Thoracic aorta (tissue), 2 donors: ENCODE results near the gene MEX3A. TPM values are rescaled to one million over a fixed set of nuclear protein-coding genes. Genes with fewer than 3 reads are reported as not detected.
"Not testable (repeated sequence)": the region's sequence is repeated elsewhere in the genome, so short reads cannot be mapped to it uniquely, and the experiment has no call there.

Experiments used
- ATAC-seq: fragments of 150-250 bp; one replicate; pipeline ENCODE4 v1.8.0; 2017; ENCODE audit warnings: low read depth; ENCODE audit not compliant: insufficient number of reproducible peaks, low FRiP score
- DNase-seq: peaks from one replicate; pipeline ENCODE4 v3.0.0-alpha.2; 2020; ENCODE audit warnings: low spot score
- H3K27ac ChIP-seq, 2 donors: fragments of 200-600 bp; sonication (generic); 1 replicate in 1 of 2; 2 replicates in 1 of 2; pipeline ENCODE4 v1.5.1; 2016; ENCODE audit warnings: mild to moderate bottlenecking in 2 of 2, moderate library complexity in 2 of 2
- H3K27me3 ChIP-seq: fragments of 200-600 bp; sonication (generic); replicated peaks from 2 replicates; pipeline ENCODE4 v1.6.0; 2016; ENCODE audit warnings: mild to moderate bottlenecking; ENCODE audit not compliant: insufficient read depth
- H3K36me3 ChIP-seq: fragments of 200-600 bp; sonication (generic); one replicate; pipeline ENCODE4 v1.5.1; 2016
- H3K4me1 ChIP-seq, 2 donors: fragments of 200-600 bp; sonication (generic); 1 replicate in 1 of 2; 2 replicates in 1 of 2; pipeline versions ENCODE4 v1.5.1 to v1.6.0; 2016; ENCODE audit warnings: low read depth in 2 of 2, mild to moderate bottlenecking in 1 of 2; ENCODE audit not compliant: control insufficient read depth in 1 of 2
- H3K4me3 ChIP-seq: fragments of 200-600 bp; sonication (generic); 2 replicates; pipeline ENCODE4 v1.5.1; 2016; ENCODE audit warnings: mild to moderate bottlenecking
- H3K9me3 ChIP-seq: fragments of 200-600 bp; sonication (generic); 2 replicates; pipeline ENCODE4 v1.5.1; 2016
- total RNA-seq, 2 donors: library from RNA; depleted of rRNA; stranded (reverse); fragments of >200 nt; gene quantifications; one replicate each; pipeline versions ENCODE4 v1.1.0 to v1.2.3, GENCODE V29; 2016
- TF ChIP-seq, protein P1 (sequence below): fragments of 200-600 bp; sonication (generic); IDR thresholded peaks from one replicate; pipeline ENCODE4 v1.5.1; 2019; ENCODE audit warnings: antibody characterized with exemption

The MEX3A gene
- total RNA-seq, 2 donors from 2014 or later = 0.42 TPM; not detected in 1

DNA sequence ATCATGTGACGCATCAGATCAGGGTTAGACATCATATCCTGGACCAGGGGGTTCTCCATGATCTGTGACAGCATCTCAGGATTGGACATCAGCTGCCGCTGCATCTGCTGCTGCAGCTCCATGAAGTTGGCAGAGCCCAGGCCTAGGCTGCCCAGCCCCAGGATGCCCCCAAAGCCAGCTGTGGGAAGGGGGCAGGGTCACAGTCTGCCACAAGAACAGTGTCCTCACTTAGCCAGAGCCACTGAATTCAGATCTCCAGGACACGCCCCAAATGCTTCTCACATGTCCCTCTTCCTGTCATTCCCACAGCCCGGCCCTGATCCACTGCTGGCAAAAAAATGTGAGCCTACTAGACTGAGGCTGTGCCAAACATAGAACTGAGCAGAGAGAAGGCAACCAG lies 31.9 kb downstream of the MEX3A start:
- Histone ChIP-seq H3K9me3 (no peaks in the 10 kb centered on the region), H3K4me3 (no peak overlapping the region), H3K4me1 (peaks cover 3 to 9% of the 10 kb centered on the region in 2 donors), H3K27me3 (no peaks in the 10 kb centered on the region), H3K36me3 (peaks cover 11% of the 10 kb centered on the region), H3K27ac (no peak overlapping the region)
- DNase-seq (no peak), ATAC-seq (no peak)
- TF ChIP-seq, protein P1, sequence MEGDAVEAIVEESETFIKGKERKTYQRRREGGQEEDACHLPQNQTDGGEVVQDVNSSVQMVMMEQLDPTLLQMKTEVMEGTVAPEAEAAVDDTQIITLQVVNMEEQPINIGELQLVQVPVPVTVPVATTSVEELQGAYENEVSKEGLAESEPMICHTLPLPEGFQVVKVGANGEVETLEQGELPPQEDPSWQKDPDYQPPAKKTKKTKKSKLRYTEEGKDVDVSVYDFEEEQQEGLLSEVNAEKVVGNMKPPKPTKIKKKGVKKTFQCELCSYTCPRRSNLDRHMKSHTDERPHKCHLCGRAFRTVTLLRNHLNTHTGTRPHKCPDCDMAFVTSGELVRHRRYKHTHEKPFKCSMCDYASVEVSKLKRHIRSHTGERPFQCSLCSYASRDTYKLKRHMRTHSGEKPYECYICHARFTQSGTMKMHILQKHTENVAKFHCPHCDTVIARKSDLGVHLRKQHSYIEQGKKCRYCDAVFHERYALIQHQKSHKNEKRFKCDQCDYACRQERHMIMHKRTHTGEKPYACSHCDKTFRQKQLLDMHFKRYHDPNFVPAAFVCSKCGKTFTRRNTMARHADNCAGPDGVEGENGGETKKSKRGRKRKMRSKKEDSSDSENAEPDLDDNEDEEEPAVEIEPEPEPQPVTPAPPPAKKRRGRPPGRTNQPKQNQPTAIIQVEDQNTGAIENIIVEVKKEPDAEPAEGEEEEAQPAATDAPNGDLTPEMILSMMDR = no peak

DNA sequence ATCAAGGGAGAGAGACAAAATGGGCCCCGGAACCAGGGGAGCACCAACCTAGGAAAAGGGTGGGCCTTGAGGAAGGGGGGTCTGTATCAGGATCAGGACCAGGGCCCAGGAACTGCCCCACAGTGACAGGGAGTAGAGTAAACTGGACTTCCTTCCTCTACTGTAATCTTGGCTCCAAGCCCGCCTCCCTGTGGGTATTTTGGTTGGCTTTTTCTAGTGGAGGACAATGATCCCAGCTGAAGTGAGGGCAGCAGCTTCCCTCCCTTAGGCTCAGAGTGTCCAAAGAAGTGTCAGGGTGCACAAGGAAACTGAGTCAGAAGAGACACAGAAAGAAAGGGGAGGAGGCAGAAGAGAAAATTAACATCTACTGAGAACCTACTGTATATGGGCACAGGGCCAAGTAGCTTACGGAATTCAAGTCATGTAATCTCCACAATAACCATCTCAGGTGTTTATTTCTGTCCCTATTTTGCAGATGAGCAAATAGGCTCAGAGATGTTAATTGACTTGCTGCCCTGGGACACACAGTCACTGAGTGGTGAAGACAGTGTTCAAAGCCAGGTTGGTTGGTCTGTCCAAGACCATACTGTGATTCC lies 33.5 kb downstream of the MEX3A start:
- no peak for DNase-seq
- Histone ChIP-seq H3K4me3 (no peak overlapping the region), H3K36me3 (peaks cover 16% of the 10 kb centered on the region), H3K27me3 (no peaks in the 10 kb centered on the region), H3K27ac (no peak overlapping the region), H3K4me1 (peaks cover 3 to 6% of the 10 kb centered on the region in 2 donors), H3K9me3 (no peaks in the 10 kb centered on the region)
- ATAC-seq = no peak
- TF ChIP-seq, protein P1 = no peak

DNA sequence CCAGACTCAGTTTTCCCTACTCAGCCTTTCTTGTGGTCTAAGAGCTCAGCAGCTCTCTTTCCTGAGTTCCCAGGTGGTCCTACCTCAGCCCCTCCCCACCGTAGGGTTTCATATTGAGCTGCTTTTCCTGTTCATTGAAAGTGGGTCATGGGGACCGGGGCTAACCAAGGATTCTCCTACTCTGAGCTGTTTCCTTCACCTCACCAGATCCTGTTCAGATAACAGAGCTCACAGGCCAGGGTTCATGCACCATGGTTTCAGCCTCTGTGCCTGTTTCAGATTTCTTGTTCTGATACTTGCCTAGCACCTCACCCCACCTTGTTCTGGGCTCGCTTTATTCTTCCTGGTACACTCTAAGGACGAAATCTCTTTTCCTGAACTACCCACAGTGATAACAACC lies 37.2 kb downstream of the MEX3A start:
- ATAC-seq (no peak), DNase-seq (no peak)
- Histone ChIP-seq H3K27ac (no peak overlapping the region), H3K4me3 (no peak overlapping the region), H3K27me3 (no peaks in the 10 kb centered on the region), H3K9me3 (no peaks in the 10 kb centered on the region), H3K36me3 (peaks cover 46% of the 10 kb centered on the region), H3K4me1 (no peaks in the 10 kb centered on the region)
- TF ChIP-seq, protein P1 = no peak

DNA sequence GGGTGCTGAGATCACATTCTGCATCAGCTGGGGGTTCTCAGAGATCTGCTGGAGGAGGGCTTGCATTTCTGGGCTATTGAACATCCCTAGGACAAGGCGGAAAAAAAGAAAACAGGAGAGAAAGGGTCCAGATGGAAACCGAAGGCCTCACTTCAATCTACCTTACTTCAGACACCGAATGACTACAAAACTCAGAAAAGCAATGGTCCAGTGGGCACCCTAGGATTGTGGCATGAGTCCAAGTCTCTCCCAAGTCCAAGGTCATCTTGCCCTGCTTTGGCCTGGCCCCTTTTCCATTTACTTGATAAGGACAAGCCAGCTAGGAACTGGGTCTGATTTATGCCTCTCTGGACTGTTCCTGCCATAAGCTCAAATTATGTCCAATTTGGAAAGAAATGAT lies 39.4 kb downstream of the MEX3A start:
- Histone ChIP-seq H3K27ac (no peak overlapping the region), H3K9me3 (no peaks in the 10 kb centered on the region)

DNA sequence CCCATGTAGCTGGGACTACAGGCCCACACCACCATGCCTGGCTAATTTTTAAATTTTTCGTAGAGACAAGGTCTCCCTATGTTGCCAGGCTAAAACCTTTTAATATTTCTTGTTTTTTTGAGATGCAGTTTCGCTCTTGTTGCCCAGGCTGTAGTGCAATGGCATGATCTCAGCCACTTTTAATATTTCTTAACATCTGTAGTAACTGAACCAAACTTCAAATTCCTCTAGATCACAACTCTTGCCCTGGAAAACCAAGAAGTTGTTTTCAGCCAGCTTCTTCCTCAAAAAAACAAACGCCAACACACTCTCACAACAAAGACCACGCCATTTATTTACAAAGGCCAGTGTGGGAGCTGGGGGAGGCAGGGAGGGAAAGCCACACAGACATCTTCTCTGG lies 47.3 kb downstream of the MEX3A start:
- H3K27ac ChIP-seq, DNase-seq, ATAC-seq, H3K9me3 ChIP-seq, H3K4me3 ChIP-seq, H3K27me3 ChIP-seq, H3K4me1 ChIP-seq: not testable (repeated sequence)
- peaks cover 11% of the 10 kb centered on the region for H3K36me3 ChIP-seq

More for the DNA sequence above, 39.4 kb downstream of the MEX3A start:
- DNase-seq (no peak), ATAC-seq (no peak)
- H3K27me3 ChIP-seq = no peaks in the 10 kb centered on the region
- no peaks in the 10 kb centered on the region for H3K4me1 ChIP-seq
- peaks cover 44% of the 10 kb centered on the region for H3K36me3 ChIP-seq
- no peak overlapping the region for H3K4me3 ChIP-seq
- TF ChIP-seq, protein P1 = no peak

DNA sequence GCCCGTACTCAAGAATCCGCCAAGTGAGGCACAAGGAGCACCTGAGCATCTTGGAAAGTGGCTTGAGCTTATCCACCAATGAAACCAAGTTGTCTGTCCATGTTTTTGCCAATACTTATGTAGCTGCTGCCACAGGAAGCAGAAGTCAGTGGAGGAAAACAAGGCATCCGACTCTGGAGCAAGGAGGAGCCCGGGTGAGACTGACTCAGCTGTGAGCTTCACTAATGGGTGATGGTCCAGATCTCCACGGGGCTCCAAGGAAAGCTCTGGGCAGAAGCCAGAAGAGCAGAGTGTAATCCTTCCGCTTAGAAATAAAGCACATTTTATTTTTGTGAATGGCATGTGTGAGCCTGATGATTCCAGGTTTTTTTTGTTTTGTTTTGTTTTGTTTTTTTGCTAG lies 49.3 kb downstream of the MEX3A start:
- H3K36me3 ChIP-seq = peaks cover 5% of the 10 kb centered on the region
- ATAC-seq = no peak

More for the DNA sequence above, 49.3 kb downstream of the MEX3A start:
- Histone ChIP-seq H3K4me1 (no peaks in the 10 kb centered on the region), H3K27ac (no peak overlapping the region), H3K9me3 (no peaks in the 10 kb centered on the region), H3K27me3 (no peaks in the 10 kb centered on the region), H3K4me3 (no peak overlapping the region)
- TF ChIP-seq, protein P1 = no peak
- DNase-seq = no peak
